HepG2 (cell line): ENCODE measurements around the gene ARL3.

Experiments used
- ATF3 ChIP-seq: sonication (generic); formaldehyde crosslinking; IDR thresholded peaks from 2 replicates; pipeline ENCODE4 v1.4.0; 2020; ENCODE audit warnings: missing genetic modification reagents
- CTCF ChIP-seq: sonication (generic); formaldehyde crosslinking; IDR thresholded peaks from 2 replicates; pipeline ENCODE4 v1.5.0; 2020; ENCODE audit warnings: mild to moderate bottlenecking, missing genetic modification reagents, moderate library complexity
- RFX3 ChIP-seq: IDR thresholded peaks from 2 replicates; pipeline ENCODE4 v1.6.1; 2016; ENCODE audit warnings: missing biosample characterization, missing genetic modification reagents
- ZBTB21 ChIP-seq: sonication (generic); formaldehyde crosslinking; IDR thresholded peaks from 2 replicates; pipeline ENCODE4 v1.4.0; 2020; ENCODE audit warnings: missing genetic modification reagents

- TF ChIP-seq ZBTB21 (CRISPR knock-in tag): no peak
- TF ChIP-seq ATF3 (CRISPR knock-in tag): no peak
- TF ChIP-seq CTCF (CRISPR knock-in tag): no peak
- no peak for TF ChIP-seq RFX3 (CRISPR knock-in tag)
Measured at GRCh38 chr10:102702742-102703141, 11.5 kb downstream of the ARL3 start.
